Right renal cortex interstitium (tissue), 3 donors: ENCODE data around the gene GAP43. TPM values are rescaled to one million over a fixed set of nuclear protein-coding genes. Genes with fewer than 3 reads are reported as not detected.

ENCODE experiments used
- DNase-seq, 3 donors: peaks; one replicate each; pipeline ENCODE4 v3.0.0-alpha.2; 2013; ENCODE audit warnings: low read depth in 3 of 3, low spot score in 2 of 3
- polyA plus RNA-seq, 3 donors: library from polyadenylated mRNA; unstranded; fragments of 120-200 nt; gene quantifications; one replicate each; pipeline ENCODE4 v1.2.1, GENCODE V29; 2013; ENCODE audit not compliant: insufficient read length in 3 of 3

The GAP43 gene
- polyA plus RNA-seq, result under 1 TPM; 0.35 to 0.39 (median 0.37) TPM

DNA sequence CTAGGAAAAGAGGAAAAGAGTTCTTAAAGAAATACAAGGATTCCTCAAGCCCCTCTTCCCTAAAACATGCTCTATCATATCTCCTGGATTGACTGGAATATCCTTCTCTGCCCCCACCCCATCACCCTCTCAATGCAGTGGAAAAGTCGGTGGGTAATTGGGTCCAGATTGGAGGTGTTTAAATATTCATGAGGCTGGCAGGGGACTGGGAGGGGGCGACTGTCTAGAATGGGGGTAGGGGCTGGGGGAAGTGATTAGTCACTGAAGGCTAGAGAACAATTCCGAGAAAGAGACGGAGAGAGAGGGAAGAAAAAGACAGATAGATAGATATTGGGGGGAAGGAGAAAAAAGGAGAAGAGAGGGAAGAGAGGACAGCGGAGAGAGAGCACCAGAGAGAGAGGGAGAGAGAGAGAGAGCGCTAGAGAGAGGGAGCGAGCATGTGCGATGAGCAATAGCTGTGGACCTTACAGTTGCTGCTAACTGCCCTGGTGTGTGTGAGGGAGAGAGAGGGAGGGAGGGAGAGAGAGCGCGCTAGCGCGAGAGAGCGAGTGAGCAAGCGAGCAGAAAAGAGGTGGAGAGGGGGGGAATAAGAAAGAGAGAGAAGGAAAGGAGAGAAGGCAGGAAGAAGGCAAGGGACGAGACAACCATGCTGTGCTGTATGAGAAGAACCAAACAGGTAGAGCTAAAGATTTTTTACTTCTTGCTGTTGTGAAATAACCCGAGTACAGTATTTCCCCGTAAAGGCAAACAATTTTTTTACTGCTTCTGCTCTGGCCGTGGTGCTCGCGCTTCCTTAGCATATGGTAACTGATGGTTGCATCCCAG, at the start of gene GAP43:
Gene GAP43, plus strand, starts transcription at position 467 of the 825 bp plus-strand sequence. Its CDS starts 180 bp downstream, at position 647.
- DNase-seq, result peak in 2 of 3 donors; percentile 18 to 43

- DNase-seq, result no peak
These were observed 46.9 kb upstream of the GAP43 start for GRCh38 chr3:115576325-115576875.

DNA sequence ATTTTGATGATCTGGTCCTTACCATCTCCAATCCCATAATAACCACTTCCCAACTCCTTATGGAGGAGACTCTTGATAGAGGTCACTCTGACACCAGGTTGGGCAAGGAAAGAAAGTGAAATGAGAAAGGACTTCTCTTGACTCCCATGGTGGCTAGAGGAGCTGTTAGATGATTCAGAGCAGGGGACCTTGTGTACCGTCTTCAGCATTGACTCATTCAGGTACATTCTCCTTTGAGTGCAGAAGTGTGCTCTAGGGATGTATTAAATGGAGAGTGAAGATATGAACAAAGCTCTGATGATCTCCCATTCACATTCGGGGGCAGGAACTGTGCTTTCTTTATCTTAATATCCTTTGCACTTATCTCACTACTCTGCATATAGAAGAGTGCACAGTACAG, 46.3 kb upstream of the GAP43 start:
- DNase-seq, result no peak

- no peak for DNase-seq
These were observed 45.0 kb upstream of the GAP43 start for GRCh38 chr3:115578331-115578730.

- no peak for DNase-seq
These were observed 42.7 kb upstream of the GAP43 start for GRCh38 chr3:115580566-115580965.

GRCh38 chr3:115581362-115582135, 41.8 kb upstream of the GAP43 start:
- no peak for DNase-seq

- DNase-seq, result no peak
These were observed 34.9 kb upstream of the GAP43 start for GRCh38 chr3:115588201-115589115.

- DNase-seq, result no peak
These were observed 32.4 kb upstream of the GAP43 start for GRCh38 chr3:115590873-115591272.

DNA sequence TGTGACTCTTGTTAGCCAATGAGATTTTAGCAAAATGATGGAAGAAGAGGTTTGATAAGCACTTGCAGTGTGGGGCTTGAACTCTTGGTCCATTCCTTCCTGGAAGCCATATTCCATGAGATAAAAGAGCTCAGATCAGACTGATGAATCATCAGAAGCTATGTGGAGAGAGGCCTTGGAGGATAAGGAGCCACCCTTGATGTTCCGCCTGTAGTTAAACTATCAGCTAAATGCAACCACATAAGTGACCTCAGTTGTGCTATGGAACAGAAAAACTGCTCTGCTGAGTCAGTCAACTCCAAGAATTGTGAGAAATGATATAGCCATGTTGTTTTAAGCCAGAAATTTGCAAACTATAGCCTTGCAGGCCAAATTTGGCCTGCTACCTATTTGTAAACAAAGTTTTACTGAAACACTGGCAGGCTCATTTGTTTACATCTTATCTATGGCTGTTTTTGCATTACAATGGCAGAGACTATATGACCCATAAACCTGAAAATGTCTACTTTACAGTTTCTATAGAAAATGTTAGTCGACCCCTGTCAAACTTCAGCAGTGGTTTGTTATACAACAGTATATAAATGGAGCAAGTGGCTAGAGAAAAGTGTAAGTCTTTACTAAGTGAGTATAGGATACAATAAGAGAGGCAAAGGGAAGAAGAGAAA, 27.6 kb upstream of the GAP43 start:
- DNase-seq, result no peak

DNA sequence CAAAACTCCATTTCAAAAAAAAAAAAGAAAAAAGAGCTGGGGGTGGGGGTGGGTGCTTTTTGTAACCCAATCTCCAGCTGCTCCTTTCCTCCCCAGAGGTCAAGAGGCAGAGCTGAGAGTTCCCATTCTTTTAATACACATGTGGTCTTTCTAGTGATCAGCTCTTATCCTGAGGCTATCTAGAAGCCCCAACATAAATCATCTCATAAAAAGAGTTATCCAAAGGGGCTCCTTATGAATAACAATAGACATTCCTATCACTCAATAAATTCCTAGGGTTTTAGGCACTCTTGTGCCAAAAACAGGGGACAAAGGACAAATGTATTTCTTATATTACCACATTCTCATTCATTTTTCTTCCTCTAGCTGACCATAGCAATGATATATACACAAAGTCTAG, 25.1 kb upstream of the GAP43 start:
- DNase-seq, result no peak

DNA sequence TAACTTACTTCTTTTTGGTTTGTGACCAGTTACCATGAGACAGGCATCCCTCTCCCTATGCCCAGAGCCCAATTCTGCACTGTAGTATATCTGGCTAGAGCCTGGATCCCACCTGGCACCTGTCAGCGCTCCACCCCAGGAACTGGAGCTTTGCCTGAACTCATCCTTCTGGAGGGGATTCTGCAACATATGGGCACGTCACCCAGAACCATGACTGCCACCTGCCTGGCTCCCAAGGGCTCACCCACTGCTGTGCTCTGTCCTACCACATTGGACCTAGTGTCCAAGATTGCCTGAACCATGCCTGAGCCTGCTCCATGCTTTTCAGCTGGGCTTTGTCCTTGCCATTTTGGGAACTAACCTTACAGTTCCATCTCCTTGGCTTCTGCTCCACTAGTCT, 21.1 kb upstream of the GAP43 start:
- no peak for DNase-seq

DNA sequence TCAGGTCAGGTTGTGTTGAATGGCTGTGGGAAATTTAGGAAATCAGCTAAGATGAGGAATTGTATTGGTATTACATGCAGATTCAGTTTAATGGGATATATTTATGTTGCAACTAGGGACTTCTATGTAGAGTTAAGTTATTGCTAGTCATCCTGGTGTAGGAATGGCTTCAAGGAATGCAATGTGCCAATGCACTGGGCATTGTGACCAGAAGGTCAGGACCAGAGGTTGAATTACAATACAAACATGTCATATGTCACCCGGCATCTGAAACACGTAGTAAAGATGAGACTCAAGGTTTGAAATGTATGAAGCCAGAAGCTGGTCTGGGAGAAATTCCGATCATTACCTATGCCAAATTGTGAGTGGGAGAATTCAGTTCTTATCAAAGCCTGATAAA, 11.7 kb upstream of the GAP43 start:
- no peak for DNase-seq

DNA sequence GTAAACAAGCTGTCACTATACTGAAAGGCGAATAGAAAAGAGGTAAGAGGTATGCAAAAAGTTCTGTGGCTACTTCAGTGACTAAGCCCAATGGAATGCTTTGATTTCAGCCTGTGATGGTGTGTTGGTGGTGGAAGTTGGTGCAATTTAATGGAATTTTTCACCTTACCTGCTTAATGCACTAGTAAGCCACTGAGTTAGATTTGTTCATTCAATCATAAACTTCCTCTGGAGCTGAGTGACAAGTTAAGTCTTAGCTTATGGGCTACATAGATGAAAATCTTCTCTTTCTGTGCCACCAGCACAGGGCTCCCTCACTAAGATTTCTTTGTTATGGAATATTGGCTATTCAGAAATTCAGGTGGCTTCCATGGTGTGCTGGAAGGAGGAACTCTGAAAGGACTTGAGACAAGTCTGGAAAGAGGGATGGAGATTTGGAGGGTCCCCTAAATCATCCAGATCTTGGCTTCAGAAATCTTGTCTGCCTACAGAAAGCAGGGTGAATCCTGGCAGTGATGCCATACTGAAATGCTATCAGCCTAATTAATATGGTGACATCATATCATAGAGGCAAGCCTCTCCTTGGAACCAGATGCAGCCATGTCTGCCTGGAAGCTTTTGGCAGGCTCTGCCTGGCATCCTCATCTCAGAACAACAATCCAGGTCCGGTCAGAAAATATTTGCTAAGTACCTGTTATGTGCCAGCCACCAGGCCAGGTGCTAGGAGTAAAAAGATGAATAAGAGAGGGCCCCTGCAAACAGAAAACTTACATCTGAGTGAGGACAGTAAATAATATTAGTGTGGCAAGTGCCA, 8.1 kb upstream of the GAP43 start:
- no peak for DNase-seq

GRCh38 chr3:115616461-115616860, 6.8 kb upstream of the GAP43 start:
- DNase-seq, result no peak

DNA sequence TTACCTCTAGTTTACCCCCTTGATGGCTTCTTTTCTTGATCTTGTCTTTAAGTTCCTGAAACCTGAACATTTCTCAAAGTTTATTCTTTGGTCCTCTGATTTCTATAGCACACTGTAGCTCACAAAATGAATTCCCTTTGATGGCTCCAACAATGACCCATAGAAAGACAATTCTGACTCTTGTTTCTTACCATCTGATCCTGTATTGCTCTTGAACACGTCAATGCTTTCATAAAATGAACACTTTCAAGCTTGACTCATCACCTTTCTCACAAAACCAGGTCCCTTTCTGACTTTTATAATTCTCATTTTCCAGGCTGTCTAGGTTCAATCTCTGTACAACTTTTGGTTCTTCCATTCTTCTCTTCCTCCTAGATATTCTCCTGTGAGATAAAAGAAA, 5.7 kb upstream of the GAP43 start:
- no peak for DNase-seq

GRCh38 chr3:115624029-115624741, 875 bp downstream of the GAP43 start:
- no peak for DNase-seq

- no peak for DNase-seq
These were observed 1.6 kb downstream of the GAP43 start for GRCh38 chr3:115624901-115625300.

GRCh38 chr3:115626006-115626409, 2.7 kb downstream of the GAP43 start:
- no peak for DNase-seq
